HG03432 (cell line): ENCODE results near the gene COMMD6.
"Not testable (repeated sequence)": the region's sequence is repeated elsewhere in the genome, so short reads cannot be mapped to it uniquely, and the experiment has no call there.

ENCODE experiments used
- ATAC-seq: cut with Tn5 transposase; IDR thresholded peaks from one replicate; pipeline ENCODE4 v1.9.1; 2021; ENCODE audit warnings: mild to moderate bottlenecking, moderate library complexity; ENCODE audit not compliant: unreplicated experiment

COMMD6 gene

DNA sequence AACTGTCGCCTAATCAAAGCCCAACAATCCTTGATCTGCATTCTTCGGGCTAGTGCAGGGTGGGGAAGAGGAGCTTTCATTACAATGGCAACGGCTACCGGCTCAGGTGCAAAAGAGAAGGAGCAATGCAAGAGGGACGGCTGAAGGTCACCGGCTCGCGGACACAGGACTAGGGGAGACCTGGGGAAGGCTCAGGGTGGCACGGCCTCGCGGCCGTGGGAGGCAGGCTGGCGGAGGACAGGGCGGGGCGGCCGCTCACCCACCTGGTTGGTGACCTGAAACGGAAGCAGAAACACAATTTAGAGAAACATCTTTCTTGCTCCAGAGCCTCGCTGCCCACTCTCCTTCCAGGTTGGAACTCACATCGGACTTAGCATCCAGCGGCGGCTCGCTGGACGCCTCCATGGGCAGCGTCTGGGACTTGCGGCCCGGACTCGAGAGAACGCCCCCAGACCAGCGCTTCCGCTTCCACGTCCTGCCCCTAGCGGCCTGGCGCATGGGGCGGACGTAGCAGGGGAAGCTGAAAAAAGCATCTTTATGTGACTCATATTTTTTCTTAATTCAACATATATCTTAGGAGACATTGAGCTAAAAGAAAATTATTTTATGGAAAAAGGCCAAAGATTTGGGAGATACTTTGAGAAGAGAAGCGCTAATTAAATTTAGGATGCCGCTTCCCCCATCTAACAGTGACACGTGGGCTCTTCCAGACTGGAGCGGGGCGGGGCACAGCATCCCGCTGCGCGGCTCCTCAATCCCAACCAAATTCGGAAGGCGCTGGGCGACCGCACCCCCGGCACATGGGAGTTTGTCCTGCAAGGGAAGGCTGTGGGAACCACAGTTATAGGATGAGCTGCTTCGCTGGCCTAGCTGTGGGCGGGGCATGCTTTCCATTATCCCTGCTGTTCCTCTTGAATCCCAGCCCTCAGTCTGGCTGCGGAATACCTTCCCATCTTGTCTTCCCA lies at the start of gene COMMD6:
Gene COMMD6, minus strand, starts transcription at position 441 of the 965 bp plus-strand sequence. Its CDS starts 36 bp downstream, at position 405.
- ATAC-seq, result peak; percentile 97

DNA sequence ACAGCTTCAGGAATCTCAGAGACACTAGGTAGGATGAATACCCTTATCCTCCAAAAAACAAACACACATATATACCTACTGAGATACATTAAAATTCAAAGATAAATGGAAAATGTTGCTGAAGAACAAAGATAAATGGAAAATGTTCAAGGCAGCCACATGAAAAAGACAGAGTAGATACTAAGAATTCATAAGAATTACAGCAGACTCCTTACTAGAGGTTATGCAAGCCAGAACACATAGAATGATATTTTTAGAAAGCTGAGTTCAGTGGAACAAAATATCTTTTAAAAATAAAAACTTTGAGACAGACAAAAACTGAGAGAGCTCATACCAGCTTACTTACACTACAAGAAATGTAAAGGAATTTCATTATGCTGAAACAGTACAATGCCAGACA lies 47.5 kb upstream of the COMMD6 start:
- no peak for ATAC-seq

DNA sequence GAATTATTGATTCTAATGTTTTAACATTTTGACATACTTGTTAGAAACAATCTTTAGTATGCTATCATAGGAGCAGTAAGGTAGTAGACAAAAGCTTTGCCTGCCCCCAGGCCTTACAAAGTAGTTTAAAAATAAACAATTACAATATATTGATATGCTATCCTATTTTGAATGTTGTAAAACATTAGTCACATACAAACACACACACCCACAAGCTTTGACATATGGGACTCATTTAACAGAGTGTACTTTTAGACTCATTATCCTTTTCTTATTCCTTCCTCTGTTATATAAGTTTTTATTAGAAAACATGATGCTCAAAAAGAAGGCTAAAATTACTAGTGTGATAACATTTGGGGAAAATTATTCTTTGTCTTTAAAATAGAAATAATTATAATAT lies 45.5 kb upstream of the COMMD6 start:
- ATAC-seq, result no peak

DNA sequence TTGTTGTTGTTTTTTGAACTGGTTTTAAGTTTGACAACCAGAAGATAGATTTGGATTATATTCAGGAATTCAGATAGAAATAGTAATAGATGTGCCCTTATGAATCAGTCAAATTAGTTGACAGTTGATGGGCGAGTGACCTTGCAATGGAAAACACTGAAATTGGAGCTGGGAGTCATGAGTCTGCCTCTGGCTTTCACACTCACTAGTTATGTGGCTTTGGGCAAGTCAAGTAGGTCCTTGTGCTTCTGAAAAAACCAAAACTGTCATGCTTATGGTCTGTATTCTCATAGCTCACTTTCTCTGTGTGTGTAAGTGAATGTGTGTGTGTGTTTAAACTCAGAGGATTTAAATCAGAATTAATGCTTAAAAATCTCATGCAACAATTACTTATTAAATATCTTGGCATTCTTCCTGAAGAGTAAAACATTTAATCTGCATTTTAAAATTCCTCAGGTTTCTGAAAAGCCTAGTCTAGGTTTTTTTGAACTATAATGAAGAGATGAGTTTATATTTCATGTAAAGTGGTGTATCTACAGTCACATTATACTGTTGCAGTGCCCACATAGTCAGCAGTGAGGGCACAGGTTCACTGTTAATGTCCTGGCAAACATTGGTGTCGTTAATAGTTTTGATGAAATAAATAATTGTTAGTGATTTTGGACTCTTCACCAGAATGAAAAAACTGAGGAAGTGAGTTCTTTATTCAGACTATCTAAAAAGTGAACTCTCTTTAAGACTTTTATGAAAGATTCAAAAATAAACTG lies 44.4 kb upstream of the COMMD6 start:
- no peak for ATAC-seq

DNA sequence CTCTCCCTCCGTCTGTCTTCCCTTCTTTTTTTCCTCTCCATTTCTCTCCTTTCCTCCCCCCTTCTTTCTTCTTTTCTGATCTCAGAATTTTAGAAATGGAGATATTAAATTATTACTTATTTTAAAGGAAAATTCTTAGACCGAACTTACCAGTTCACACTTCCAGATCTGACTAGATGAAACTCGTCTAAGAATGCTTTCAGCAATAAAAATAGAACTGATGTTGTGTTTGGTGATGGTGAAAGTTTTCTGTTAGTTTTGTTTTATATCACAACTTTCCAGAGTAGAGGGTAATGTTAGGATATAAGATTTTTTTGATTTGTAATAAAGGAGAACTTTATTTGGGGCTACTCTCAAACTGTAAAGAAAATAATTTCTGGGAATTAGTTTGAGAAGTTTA lies 41.9 kb upstream of the COMMD6 start:
- peak; percentile 75 for ATAC-seq

DNA sequence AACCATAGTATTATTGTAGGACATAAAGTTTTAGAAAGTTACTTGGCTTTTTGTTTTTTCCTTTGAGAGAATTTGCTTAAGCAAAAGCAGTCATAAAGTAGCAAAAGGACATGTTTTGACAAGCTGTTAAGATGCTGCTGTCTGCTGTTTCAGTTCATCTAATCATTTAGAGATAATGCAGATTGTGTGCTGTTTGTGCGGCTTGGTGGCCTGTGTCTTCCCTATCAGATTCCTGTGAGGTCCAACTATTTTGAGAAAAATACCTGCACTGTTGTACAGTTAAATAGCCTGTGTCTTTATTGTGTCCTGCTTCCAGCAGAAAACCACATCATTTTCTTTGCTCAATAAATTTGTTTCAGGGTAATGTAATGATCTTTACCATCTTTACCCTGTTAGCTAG lies 31.9 kb upstream of the COMMD6 start:
- no peak for ATAC-seq

DNA sequence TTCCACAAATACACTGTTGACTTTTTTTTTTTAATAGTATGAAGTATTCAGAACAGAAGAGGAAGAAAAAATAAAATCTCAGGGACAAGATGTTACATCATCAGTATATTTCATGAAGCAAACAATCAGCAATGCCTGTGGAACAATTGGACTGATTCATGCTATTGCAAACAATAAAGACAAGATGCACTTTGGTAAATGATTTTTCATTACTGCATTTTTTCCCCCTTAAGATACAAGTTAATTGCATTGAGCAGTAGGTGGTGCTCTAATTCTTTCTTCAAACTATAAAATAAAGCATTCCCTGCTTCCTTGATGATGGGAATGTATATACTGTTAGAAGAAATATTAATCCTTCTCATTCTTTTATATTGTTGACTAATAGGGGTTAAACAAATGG lies 29.0 kb upstream of the COMMD6 start:
- ATAC-seq, result no peak

DNA sequence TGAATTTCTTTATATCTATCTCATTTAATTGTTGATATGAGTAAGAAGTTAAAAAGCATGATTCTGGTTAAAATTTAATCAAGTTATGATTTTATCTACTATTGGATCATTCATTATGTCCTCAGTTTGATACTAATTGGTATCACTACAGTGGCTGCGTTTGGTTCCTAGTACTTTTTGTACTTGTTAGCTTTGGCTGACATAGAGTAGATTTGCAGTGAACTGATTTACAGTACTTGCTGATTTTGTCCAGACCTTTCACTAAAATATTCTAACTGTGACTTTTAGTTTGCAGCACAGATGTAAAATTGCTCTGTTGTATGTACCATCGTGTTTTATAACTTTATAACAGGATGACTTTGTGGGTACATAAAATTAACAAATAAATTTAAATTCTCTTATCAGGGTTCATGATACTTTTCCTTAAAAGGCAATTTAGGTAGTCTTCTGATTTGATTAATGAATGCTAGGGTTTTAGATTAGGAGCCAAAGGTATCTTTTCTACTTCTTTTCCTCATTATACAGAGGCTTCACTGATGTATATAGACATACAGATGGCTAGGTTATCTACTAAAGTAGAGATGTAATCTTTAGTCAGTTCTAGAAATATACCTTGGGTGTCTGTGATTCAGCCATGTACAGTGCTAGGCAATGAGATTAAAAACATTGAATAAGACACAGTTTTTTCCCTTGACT lies 20.7 kb upstream of the COMMD6 start:
- no peak for ATAC-seq

DNA sequence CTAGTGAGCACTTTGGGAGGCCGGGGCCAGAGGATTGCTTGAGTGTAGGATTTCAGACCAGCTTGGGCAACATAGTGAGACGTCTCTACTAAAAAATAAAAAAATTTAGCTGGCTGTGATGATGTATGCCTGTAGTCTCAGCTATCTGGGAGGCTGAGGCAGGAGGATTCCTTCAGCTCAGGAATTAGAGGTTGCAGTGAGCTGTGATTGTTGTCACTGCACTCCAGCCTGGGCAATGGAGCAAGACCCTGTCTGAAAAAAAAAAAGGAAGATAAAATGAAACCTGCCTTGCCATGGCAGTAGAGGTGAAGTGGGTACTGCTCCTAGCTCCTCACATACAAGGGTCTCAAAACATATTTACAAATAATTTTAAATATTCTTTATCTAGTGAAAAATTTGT lies 19.3 kb upstream of the COMMD6 start:
- no peak for ATAC-seq

DNA sequence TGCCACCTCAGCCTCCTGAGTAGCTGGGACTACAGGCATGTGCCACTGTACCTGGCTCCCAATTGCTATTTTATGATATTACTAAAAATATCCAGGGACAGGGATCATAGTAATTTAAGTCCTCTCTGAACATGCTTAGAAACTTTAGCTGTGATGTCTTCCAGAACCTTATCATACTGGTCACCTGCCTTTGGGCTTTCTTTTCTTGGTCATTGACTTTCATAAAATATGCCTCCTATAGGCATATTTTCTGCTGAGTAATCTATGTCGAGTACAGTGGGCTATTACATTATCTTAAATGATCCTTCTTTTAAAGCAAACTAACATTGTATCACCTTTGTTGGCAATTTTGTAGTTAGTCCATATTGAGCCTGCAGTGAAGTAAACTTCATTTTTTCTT lies 18.2 kb upstream of the COMMD6 start:
- no peak for ATAC-seq

DNA sequence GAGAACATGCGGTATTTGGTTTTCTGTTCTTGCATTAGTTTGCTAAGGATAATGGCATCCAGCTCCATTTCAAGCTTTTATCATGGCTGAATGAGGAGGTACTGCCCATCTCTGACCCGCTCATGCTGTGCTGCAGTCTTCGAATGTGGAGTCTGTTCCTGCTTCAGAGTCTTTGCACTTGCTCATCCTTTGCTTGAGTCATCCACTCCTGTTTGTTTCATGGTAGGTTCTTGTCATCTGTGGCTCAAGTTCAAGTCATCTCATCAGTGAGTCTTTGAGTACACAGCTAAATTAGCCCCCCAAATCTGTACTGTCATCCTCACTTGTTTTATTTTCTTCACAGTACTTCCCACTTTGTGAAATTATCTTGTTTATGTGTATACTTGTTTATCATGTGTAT lies 17.3 kb upstream of the COMMD6 start:
- ATAC-seq, result no peak

DNA sequence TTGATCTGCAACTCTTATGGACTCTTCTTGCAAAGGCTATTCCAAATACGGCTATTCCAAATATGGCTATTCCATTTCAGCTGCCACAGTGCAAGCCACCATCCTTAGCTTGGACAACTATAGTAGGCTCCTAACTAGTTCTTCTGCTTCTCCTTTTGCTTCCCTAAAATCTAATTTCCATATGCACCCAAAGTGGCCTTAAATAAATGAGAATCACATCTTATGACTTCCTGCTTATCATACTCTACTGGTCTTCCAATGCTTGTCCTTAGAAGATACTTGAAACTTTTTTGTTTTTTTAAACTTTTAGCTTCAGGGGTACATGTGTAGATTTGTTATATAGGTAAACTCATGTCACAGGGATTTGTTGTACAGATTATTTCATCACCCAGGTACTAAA lies 16.8 kb upstream of the COMMD6 start:
- no peak for ATAC-seq

DNA sequence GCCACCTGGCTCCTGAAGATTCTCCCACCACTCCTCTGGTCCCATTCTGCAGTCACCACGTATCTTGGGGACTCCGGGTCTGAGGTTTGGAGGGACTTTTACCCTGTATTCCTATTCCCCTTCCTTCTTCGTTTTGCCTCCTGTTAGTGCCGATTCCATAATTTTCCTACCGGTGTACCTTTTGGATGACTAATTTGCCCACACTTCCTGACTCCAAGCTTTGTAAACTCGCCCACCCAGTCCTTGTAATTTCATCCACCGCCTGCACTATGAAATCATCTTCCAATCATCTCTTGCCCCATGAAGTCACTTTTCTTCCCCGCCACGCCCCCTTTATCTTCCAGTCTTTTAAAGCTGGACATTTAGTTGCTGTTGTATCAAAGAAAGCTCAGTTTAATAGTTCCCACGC lies 12.5 kb upstream of the COMMD6 start:
- peak; percentile 9 for ATAC-seq

DNA sequence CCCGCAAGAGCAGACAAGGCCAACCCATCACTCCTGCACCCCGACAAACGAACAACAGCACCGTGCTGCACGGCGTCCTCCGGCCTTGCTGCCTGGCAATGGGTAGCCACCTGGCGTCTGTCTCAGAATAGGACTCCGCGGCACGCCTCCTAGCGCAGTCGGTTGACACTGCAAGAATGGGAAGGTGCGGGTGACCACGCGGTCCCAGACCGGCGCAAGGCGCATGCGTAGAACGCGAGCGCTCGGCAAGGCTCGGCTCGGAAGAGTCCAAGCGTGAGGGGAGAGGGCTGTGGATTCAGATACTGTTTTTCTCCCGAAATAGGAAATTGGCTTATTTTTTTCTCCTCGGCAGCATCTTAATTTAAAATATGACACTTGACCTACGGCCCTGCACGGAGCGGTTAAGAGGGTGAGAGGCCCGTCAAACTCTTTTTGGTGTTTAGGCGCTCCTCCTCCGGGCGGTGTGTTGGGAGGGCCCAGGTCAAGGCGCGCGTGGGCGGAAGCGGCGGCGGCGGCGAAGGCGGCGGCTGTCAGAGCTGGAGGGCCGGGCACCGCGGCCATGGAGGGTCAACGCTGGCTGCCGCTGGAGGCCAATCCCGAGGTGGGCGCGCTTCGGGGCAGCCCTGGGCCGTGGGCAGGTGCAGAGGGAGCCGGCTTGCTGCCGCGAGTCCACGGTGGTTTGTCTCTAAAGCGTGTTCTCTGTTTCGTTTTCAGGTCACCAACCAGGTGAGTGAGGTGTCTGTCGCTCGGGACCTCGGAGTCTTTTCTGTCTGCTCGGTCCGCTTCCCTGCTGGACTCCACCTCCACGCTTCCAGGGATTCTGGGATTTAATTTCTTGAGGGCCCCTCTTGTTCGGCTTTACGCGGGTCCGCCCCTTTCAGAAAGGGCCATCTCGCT lies 11.9 kb upstream of the COMMD6 start, which contains the start of gene UCHL3:
Gene UCHL3, plus strand, starts transcription at position 530 of the 897 bp plus-strand sequence. Its CDS starts 30 bp downstream, at position 560.
- peak; percentile 96 for ATAC-seq

DNA sequence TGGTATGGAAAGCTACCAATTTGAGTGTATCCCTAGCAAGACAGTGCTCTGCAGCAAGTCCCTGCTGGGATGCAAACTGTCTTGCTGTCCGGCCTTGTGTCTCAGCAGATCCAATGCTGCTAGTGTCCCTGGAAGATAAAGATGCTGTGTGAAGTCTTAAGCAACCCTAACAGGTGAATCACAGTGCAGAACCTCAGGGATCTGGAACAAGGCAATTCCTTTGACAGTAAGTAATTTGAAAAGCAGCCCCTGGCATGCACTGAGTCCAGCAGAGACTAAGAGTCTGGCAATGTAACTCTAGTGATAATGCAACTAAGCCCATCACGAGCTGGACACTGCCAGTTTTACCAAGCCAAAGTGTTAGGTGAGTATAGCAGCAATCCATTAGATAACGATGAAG lies 10.3 kb upstream of the COMMD6 start:
- no peak for ATAC-seq

DNA sequence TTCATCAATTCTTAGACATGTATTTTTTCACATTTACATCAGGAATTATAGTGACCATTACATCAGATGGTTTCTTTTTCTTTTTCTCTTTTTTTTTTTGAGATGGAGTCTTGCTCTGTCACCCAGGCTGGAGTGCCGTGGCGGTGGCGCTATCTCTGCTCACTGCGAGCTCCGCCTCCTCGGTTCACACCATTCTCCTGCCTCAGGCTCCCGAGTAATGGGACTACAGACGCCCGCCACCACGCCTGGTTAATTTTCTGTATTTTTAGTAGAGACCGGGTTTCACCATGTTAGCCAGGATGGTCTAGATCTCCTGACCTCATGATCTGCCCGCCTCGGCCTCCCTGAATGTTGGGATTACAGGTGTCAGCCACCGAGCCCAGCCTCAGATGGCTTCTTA lies 7.7 kb upstream of the COMMD6 start:
- not testable (repeated sequence) for ATAC-seq

DNA sequence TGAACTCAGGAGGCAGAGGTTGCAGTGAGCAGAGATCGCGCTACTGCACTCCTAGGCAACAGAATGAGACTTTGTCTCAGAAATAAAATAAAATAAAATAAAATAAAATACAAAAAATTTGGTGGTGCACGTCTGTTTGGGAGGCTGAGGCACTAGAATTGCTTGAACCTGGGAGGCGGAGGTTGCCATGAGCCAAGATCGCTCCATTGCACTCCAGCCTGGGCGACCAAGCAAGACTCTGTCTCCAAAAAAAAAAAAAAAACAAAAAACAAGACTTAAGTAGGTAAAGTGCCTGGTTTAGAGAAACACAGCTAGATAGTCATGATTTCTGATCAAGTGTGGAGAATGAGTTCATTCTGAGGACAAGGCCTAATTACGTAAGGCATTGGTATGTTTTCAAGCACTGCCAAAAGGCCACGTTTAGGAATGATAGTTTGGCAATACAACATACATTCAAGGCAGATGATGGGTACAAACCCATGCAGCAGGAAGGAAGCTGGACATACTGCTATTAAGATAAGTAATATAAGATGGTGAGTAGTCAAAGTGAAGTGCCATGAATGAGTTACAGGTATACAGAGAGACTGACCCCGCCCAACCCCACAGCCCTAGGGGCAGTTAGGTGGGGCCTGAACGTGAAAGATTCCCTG lies 7.2 kb upstream of the COMMD6 start:
- no peak for ATAC-seq

DNA sequence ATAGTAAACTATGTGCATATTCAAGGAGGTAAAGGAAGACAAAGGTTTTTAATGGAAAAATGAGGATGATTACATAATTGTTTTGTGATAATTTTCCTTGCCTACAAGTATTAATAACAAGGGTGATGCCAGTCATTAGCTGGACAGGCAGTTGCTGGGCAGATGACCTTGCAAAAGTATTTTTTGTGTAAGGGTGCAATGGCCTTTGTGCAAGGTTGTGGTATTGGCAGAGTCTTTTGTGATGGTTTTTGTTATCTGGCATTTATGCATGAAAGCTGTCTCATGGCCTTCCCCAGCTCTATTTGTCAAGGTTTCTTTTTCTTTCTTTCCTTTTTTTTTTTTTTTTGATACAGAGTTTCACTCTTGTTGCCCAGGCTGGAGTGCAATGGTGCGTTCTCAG lies 4.3 kb upstream of the COMMD6 start:
- ATAC-seq, result no peak

DNA sequence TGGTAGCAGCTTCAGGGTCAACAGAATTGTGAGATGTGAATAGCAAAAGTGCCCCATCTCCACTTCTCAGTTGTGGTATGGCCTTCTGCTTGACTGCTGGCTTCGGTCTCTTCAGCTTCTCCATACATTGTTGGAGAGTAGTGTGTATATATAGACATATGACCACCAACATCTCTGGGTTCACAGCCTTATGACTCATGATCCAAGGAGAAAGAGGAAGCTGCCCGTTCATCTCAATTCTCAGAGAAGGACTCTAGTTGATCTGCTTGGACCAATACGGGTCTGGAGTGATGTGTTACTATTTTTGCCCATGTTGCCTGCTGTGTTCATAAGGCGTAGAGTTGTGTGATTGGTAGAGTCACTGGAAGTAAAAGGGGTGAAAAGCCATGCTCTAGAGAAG lies 3.6 kb upstream of the COMMD6 start:
- no peak for ATAC-seq

DNA sequence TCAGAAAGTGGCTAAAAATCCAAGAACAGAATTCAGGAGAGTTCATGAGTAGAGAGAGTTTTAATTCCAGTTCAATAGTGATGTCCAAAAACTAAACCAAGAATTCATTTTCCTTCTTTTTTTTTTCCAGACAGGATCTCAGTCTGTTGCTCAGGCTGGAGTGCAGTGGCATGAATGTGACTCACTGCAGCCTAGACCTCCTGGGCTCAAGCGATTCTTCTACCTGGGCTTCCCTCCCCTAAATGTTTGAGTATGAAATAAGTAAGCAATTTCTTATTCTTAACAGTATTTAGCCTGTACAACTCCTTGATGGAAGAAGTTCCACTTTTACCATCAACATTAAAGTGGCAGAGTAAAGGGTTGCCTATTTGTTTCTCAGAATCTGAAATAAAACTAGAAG lies 3.8 kb downstream of the COMMD6 start:
- no peak for ATAC-seq
